K562 (cell line): Measurements from ENCODE around the gene PIM3. TPM values are rescaled to one million over a fixed set of nuclear protein-coding genes. Genes with fewer than 3 reads are reported as not detected.

Experiments
- CREM ChIP-seq: IDR thresholded peaks from 2 replicates; pipeline ENCODE4 v1.6.1; 2014; ENCODE audit warnings: antibody characterized with exemption, low read depth
- FIP1L1 ChIP-seq: fragments of 200-400 bp; formaldehyde crosslinking; IDR thresholded peaks from 2 replicates; pipeline ENCODE4 v1.6.1; 2018; ENCODE audit warnings: mild to moderate bottlenecking, low read depth, low read length; ENCODE audit not compliant: poor library complexity, severe bottlenecking
- POLR2B ChIP-seq: fragments of 450-650 bp; IDR thresholded peaks from 2 replicates; pipeline ENCODE4 v1.6.1; 2018; ENCODE audit warnings: low read depth; ENCODE audit not compliant: partially characterized antibody
- RAD51 ChIP-seq: fragments of 450-650 bp; IDR thresholded peaks from 2 replicates; pipeline ENCODE4 v1.7.1; 2016; ENCODE audit warnings: low read depth, mild to moderate bottlenecking, borderline replicate concordance
- TAF1 ChIP-seq: IDR thresholded peaks from 2 replicates; pipeline ENCODE4 v1.6.1; 2011; ENCODE audit warnings: mild to moderate bottlenecking, low read length, moderate library complexity; ENCODE audit not compliant: insufficient read depth, control insufficient read depth, severe bottlenecking; ENCODE audit errors: extremely low read depth
- TFAP4 ChIP-seq: sonication (generic); formaldehyde crosslinking; IDR thresholded peaks from 2 replicates; pipeline ENCODE4 v1.8.0; 2022; ENCODE audit warnings: missing genetic modification reagents, mild to moderate bottlenecking, moderate library complexity, borderline replicate concordance
- ZBTB40 ChIP-seq, 2 experiments: fragments of 450-650 bp in 1 of 2; sonication (generic) in 1 of 2; formaldehyde crosslinking in 1 of 2; IDR thresholded peaks; 2 replicates each; pipeline versions ENCODE4 v1.7.1 to v1.9.0; 2016 to 2022; ENCODE audit warnings: inconsistent platforms in 1 of 2, mild to moderate bottlenecking in 1 of 2, missing genetic modification reagents in 1 of 2
- polyA plus RNA-seq, 8 experiments: library from polyadenylated mRNA; depleted of rRNA in 4 of 8; stranded (reverse) in 5 of 8; unstranded in 3 of 8; fragments of >200 nt; fragmentation: Nextera tagmentation in 2 of 8; fragmentation: Illumina TruSeq in 1 of 8; extraction: Ambion mirVana in 2 of 8; extraction: Trizol in 1 of 8; gene quantifications; 2 replicates each; pipeline versions ENCODE4 v1.2.1 to v1.2.3, GENCODE V29; 2011 to 2014; ENCODE audit warnings: inconsistent platforms in 1 of 8, missing spikeins in 1 of 8
- total RNA-seq, 7 experiments: library from RNA; depleted of rRNA in 6 of 7; stranded (reverse); fragments of >200 nt in 6 of 7; fragmentation: Illumina TruSeq in 2 of 7; extraction: Trizol in 2 of 7; gene quantifications; 2 replicates each; pipeline versions ENCODE4 v1.2.1 to v1.2.3, GENCODE V29; 2011 to 2021; ENCODE audit warnings: low replicate concordance in 1 of 7
- TF ChIP-seq, protein P1 (sequence below): fragments of 450-650 bp; formaldehyde crosslinking; IDR thresholded peaks from 2 replicates; pipeline ENCODE4 v1.4.0; 2020; ENCODE audit warnings: mild to moderate bottlenecking, mixed read lengths

The PIM3 gene
- total and polyA plus RNA-seq, 9 of the 15 experiments (the other 6 are each of a cell fraction or from before 2014, with no cell fraction given): 0.24 to 40.5 (median 5.3) TPM

GRCh38 chr22:49970528-49971231 lies 10.1 kb downstream of the PIM3 start (continued):
- TF ChIP-seq ZBTB40 (IDR thresholded peaks at IDR 0.05): no peak
- no peak for TF ChIP-seq ZBTB40 (CRISPR knock-in tag; IDR thresholded peaks at IDR 0.05)
- peak; percentile 42 for TF ChIP-seq POLR2B
- peak; percentile 82 for TF ChIP-seq TFAP4 (CRISPR knock-in tag)
- TF ChIP-seq CREM: peak; percentile 97
- peak; percentile 40 for TF ChIP-seq TAF1
- TF ChIP-seq, protein P1, sequence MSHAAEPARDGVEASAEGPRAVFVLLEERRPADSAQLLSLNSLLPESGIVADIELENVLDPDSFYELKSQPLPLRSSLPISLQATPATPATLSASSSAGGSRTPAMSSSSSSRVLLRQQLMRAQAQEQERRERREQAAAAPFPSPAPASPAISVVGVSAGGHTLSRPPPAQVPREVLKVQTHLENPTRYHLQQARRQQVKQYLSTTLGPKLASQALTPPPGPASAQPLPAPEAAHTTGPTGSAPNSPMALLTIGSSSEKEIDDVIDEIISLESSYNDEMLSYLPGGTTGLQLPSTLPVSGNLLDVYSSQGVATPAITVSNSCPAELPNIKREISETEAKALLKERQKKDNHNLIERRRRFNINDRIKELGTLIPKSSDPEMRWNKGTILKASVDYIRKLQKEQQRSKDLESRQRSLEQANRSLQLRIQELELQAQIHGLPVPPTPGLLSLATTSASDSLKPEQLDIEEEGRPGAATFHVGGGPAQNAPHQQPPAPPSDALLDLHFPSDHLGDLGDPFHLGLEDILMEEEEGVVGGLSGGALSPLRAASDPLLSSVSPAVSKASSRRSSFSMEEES (CRISPR knock-in tag): peak; percentile 68
- peak; percentile 88 for TF ChIP-seq RAD51
- peak; percentile 45 for TF ChIP-seq FIP1L1
